Mesenteric fat pad (tissue), 1 donor: ENCODE data around the gene B3GNT2. TPM values are rescaled to one million over a fixed set of nuclear protein-coding genes. Genes with fewer than 3 reads are reported as not detected.
"Not testable (repeated sequence)": the region's sequence is repeated elsewhere in the genome, so short reads cannot be mapped to it uniquely, and the experiment has no call there.

Experiments used
- DNase-seq: peaks from one replicate; pipeline ENCODE4 v3.0.0-alpha.2; 2020; ENCODE audit warnings: low spot score
- total RNA-seq: library from RNA; stranded (reverse); fragmentation: NEBNext Ultra II Directional; extraction: Animal tissue kit (Norgen Biotek cat#: 25700); gene quantifications from one replicate; pipeline ENCODE4 v1.2.1, GENCODE V29; 2021
- donor health status: DM: yes; HTN: yes; CAD: no.

B3GNT2 gene
- total RNA-seq, 1 donor from 2014 or later = 21.9 TPM

DNA sequence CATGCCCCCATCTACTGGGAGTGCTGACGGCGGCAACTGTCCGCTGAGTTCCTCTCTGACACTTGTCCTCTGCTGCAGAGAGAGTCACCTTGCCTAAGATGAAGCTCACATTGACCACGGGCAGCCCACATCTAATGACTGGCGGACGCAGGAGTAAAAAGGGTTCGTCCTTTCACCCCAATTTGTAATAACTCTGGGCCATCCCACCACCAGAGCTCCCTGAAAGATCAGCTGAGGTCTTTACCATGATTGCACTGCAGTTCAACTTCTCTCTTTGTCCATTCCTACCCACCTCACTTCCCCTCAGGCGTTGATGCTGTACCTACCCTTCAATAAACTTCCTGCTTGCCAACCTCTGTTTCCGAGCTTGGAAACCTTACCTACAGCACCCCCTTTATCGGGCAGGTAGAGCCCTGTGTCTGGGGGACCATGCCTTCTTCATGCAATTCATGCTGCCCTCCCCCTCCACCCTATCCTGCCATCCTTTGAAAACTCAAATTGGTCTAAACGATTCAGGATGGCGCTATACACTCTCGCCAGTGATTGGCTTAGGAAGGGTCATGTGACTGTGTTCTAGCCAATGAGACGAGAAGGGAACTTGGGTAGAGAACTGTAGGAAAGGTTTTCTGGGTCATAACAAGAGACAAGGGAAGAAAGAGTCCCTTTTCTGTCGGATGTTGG lies 10.3 kb upstream of the B3GNT2 start:
- no peak for DNase-seq

DNA sequence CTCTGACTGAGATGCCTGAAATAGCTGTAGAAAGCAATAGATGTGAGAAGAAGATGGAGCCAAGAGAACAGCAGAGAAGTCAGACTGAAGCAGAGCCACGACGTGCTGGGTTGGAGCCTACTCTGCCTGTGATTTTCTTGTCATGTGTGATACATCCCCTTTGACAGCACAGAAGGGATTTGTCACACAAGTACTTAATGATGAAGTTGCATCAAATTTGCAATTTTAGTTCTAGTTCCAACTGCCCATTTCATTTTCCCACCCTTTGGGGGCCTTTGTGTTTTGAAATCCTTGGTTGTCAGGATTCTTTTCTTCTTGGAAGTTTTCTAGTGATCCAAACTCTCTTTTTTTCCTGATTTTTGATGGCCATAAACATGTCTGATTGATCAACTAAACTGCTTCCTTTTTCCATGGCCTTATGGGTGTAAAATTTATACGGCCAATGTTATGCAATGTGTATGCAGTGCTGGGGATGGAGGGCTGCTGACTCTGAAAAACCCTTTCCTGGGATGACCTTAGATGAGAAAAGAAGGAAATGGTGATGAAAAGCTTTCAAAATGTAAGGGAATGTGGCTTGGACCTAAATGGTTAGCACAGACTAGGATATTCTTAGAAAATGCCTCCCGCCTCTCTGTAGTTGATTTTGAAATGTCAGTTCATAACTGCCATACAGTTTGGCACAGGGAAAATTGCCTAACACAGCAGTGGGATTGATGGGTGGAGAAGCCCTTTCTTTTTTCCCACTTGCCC lies 9.6 kb upstream of the B3GNT2 start:
- DNase-seq = no peak

GRCh38 chr2:62187246-62187645 lies 8.7 kb upstream of the B3GNT2 start:
- DNase-seq = no peak

GRCh38 chr2:62188416-62188815 lies 7.5 kb upstream of the B3GNT2 start:
- no peak for DNase-seq

DNA sequence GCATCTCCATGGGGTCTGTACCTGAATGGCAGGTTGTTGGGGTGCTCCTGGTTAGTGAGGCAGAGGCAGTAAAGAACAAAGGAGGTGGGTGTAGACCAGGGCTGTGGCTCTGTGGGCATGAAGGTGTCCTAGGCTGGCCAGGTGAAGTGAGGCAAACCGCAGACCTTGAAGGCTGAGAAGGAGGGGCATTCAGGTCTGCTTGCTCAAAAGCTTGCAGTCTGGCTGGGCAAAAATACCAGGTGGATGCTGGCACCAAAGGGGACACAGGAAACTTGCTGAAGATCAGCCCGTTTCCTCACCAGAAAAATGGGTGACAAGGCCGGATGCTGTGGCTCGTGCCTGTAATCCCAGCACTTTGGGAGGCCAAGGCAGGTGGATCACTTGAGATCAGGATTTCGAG lies 6.7 kb upstream of the B3GNT2 start:
- no peak for DNase-seq

GRCh38 chr2:62192811-62193210 lies 3.1 kb upstream of the B3GNT2 start:
- no peak for DNase-seq

- DNase-seq = no peak
Measured at GRCh38 chr2:62194558-62195420, 1.1 kb upstream of the B3GNT2 start.

DNA sequence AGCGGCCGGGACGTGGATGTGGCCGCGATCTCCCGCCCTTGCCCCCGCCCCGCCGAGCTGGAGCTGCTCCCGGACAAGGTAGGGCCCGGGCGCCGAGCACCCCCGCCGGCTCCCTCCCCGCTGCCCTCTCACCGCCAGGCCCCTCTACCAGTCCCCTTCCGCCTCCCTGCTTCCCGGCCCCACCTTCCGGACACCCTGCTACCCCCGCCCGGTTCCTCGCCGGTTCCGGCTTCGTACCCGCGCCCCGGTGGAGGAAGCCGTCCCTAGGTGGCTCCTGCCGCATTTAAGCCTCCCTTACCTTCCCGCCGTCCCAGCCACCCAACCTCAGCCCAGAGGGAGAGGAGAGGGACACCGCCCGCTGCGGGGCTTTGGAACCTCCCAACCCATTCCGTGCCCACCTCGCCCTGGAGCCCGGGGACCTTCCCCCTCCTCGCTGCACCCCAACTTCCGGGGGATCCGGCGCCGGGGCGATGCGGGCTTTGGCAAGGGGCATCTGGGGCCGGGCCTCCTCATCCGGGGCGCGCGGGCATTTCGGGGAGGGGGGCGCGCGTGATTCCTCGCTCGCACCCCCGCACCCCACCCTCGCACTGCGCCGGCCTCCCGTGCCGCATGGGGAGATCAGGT lies 475 bp downstream of the B3GNT2 start:
- peak; percentile 90 for DNase-seq

DNA sequence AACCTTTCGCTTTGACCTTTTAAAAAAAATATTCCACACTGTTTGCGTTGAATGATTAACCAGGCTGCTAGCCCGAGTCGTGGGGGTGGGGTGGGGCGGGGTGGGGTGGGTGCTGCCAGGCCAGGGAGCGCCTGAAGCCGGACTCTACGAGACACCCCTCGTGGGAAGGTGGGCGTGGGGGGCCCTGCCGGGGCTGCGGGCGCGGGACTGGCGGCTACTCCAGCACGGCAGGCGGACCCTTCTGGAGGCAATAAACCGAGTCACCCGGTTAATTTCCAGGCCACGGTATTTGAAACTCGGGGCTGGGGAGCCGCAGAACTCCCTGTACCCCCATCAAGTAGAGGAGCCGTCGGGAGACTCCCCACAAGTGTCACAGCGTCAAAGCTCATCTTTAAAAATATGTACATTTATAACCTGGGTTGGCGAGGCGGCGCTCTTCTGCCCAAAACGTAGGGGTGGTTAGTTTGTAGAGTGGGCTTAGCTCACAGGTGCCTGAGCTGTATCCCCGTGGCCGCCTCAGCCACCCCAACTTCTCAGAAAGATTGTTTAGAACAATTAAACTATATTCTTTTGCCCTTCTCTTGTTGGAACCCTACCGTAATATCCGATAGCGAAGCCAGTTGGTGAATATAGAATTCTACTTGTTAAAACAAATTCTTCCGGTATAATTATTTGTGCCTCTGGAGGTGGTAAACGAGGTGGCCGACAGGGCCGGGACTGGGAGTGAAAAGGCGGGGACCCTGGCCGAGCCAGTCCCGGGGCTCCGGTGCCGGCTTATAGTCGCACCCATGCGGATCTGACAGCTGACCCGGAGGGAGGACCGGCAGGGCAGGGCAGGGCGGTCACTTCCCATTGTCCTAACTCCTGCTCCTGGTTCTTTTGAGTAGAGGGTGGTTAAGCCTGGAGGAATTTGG lies 1.4 kb downstream of the B3GNT2 start:
- DNase-seq = no peak

GRCh38 chr2:62197925-62198633 lies 2.2 kb downstream of the B3GNT2 start:
- no peak for DNase-seq

DNA sequence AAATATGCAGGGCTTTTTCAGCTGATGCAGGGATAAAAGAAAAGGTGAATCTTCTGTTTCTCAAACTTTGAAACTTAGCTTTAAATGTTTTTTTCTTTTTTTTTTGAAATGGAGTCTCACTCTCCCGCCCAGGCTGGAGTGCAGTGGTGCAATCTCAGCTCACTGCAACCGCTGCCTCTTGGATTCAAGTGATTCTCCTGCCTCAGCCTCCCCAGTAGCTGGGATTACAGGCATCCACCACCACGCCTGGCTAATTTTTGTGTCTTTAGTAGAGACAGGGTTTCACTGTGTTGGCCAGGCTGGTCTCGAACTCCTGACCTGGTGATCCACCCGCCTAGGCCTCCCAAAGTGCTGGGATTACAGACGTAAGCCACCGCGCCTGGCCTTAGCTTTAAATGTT lies 2.9 kb downstream of the B3GNT2 start:
- DNase-seq = not testable (repeated sequence)

DNA sequence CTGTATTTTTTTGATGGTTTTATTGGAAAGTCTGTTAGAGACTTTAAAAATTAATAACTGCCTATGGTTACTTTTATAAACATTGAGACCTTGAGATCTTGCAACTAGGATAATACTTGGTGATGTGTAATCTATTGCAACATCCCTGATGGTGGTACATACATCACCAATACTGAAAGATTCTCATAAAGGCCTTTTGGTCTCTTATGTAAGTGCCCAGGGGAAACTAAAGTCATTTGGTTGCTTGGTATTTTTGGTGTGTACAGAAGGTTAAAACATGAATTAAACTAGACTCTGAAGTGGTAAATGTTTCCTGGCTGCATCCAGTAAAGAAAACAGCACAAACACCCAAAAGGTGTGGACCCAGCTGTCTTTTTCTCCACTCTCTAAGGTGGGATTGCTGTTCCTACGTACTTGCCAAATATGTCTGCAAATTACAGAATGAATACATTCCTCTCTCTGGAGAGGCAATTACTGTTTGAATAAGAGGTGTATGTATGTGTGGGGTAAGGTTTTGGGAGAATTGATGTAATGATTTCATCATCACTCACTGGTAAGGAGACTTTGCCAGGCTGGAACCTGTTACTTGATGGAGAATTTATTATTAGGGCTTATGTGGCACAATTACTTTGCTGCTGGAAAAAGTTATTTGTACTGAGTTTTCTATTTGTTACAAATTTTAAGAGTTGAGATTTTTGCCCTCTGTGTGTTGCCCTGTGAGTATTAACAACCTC lies 3.6 kb downstream of the B3GNT2 start:
- no peak for DNase-seq

DNA sequence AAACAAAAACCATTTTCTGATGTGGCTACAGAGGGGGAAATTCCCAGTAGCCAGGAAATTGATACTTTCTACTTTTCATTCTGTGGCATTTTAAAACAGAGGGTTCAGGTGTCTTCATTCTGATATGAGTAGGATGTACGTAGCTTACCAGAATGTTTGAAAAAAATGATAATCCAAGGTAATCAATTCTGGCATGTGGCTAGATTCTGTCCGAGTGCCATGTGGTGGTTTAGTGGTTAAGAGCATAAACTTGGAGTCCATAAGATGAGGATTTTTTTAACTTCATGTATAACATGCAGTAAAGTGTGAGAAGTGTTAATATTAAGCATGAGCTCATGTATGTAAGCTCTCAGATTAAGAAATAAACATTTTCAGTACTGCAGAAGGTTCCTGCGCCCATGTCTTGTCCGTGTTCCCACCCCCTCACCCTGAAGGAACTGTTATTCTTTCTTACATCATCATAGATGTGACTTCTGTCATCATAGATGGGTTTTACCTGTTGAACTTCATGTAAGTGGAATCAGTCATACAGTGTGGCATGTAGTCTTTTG lies 4.5 kb downstream of the B3GNT2 start:
- no peak for DNase-seq

GRCh38 chr2:62200868-62201267 lies 5.0 kb downstream of the B3GNT2 start:
- no peak for DNase-seq

DNA sequence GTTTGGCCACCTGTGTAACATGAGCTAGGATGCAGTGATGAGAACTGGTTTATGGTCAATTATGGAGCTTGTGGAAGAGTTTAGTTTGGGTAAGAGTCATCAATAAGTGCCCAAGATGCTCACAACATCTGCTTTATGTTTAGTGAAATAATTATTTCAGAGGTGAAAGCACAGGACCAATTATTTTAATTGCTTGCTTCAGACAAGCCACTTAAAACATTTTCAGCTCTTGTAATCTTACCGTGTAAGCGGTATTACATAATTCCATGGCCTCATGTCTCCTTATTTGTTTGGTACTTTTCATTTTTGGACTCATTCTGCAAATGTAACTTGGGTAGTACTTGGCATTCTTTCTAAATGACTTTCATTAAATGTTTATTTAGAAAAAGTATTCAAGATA lies 5.4 kb downstream of the B3GNT2 start:
- no peak for DNase-seq

- DNase-seq = no peak
Measured at GRCh38 chr2:62202019-62202722, 6.3 kb downstream of the B3GNT2 start.

- no peak for DNase-seq
Measured at GRCh38 chr2:62202729-62203128, 6.8 kb downstream of the B3GNT2 start.

- DNase-seq = no peak
Measured at GRCh38 chr2:62203459-62203858, 7.5 kb downstream of the B3GNT2 start.
